LoVo (cell line): ENCODE results near the gene HEBP1.
A peak's percentile ranks its signal among the peaks of the same experiment; 100 is the strongest.
"Not testable (repeated sequence)": the region's sequence is repeated elsewhere in the genome, so short reads cannot be mapped to it uniquely, and the experiment has no call there.

Experiments
- DNase-seq: peaks from one replicate; pipeline ENCODE4 v3.0.0-alpha.2; 2016; ENCODE audit warnings: low spot score

HEBP1 gene

GRCh38 chr12:12999959-13000615 is at the start of gene HEBP1:
HEBP1 (minus strand) TSS chr12:13000265; CDS start chr12:13000114, 151 bp downstream.
- DNase-seq, result peak; percentile 99

DNA sequence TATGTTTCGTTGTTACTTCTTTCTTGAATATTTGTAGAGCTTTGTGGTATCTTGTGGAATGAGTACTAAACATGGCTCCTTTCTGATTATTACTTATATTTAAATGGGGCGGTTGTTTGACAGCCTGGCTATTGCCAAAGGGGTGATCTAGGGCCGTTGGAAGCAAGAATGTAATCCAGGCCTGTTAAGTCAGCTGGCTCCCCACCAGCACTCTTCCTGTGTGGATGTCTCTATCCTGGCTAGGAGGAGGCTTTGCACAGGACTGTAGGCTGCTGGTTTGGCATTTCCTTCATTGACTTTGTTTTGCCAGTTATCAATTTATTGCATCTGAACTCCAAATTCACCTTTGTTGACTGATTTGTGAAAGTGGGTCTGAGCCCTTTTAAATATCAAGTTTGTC is 49.8 kb upstream of the HEBP1 start:
- no peak for DNase-seq

DNA sequence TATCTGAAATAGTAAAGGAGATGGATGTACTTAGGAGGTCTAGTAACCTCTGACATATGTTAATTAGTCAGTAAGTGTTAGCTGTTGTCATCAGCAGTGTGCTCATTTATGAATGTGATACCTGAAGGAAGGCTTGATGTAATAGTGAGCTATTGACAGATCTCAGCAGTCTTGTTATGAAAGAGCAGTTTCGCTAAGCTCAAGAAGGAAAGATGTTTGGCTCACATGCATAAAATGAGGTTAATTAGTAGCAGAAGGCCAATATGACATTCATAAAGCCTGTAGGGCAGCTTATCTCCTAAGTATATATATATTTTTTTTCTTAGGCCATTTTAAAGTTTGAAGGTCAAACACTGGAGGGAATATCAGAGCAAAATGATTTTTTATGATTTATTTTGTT is 46.9 kb upstream of the HEBP1 start:
- DNase-seq, result peak; percentile 14

GRCh38 chr12:13045816-13046215 is 45.8 kb upstream of the HEBP1 start:
- DNase-seq, result no peak

GRCh38 chr12:13044906-13045299 is 44.8 kb upstream of the HEBP1 start:
- DNase-seq, result no peak

DNA sequence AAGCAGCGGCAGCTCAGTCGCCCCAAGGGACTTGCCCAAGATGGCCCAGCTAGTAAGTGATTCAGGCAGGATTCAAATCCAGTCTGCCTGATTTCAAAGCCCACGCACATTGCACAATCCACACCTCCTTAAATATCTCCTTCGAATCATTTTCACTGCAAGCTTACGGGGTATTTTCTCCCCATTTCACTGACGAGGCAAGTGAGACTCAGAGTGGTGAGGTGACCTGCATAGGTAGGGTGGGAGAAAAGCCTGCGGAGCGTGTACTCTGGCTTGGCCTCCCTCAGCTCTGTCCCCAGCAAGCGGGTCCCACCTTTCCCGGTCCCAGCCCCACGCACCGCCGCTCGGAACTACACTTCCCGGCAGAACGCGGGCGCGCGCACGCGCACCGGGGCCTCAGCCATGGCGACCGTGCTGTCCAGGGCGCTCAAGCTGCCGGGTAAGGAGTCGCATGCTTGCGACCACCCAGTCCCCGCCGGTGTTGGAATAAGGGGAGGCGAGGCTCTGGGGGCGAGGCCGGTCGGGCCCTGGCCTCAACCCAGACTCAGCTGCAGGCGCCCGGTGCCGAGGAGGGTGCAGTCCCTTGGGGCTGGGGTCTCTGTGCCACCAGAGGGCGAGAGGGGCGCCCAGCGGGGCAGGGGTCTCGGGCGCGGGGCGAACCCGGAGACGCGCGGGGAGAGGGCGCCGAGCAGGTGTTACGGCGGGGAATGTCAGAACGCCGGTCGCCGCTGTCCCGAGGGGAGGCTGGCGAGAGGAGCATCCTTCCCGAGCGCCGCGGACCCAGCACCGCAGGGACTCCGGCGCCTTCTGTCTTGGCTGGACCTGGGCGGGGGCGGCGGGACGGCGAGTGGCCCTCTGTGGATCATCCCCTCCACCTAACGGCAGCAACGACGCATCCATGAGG is 44.2 kb upstream of the HEBP1 start, which contains the start of gene FAM234B:
FAM234B (plus strand) TSS at position 380 of the 904 bp plus-strand sequence; CDS start at position 403, 23 bp downstream.
- peak; percentile 86 for DNase-seq

GRCh38 chr12:13042666-13043230 is 42.7 kb upstream of the HEBP1 start:
- no peak for DNase-seq

DNA sequence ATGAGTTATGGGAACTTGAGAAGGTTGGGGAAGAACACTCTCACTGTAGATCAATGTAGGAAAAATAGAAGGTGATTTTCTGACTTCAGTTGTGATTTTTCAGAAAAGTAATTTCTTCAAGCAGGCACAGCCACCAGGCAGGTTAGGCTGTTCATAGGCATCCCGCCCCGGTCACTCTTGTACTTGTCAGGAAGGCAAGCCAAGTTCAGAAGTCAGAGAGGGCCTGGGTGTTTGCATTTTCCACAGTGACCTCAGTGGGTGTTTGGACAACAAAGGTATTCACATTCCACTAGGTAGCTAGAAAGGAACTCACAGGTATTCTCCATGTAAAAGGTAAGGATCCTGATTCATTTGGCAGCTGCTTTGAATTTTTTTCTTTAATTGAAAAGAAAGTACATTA is 41.2 kb upstream of the HEBP1 start:
- DNase-seq, result no peak

- no peak for DNase-seq
Observed at GRCh38 chr12:13039328-13039956, 39.4 kb upstream of the HEBP1 start.

DNA sequence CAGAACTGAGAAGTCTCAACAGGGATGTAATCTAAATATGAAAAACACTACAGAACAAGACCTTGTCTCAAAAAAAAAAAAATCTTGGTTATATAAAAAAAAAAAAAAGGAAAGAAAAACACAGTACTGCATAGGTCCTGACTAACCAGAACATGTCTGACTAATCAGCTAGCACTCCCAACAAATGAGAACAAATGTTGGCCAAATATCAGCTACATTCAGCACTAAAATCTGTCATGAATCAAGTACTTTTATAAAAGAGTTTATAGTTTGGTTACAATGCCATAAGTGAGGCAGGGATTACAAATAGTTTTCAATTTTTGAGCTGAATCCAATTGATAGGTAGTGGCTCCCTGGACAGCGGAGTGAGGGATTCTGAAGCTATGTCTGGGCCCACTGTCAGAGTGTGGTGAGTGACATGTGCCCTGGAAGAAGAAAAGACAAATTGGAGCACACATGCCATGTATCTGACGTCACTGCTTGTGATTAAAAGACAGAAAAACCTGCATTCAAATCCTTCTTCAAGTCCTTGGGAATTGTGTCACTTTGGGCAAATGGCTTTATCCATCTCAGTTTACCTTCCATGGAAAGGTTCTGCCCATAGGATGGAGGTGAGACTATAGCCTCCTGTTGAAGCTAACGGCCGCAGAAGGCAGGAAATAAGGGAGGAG is 38.6 kb upstream of the HEBP1 start:
- no peak for DNase-seq

- DNase-seq, result no peak
Observed at GRCh38 chr12:13036881-13037280, 36.8 kb upstream of the HEBP1 start.

DNA sequence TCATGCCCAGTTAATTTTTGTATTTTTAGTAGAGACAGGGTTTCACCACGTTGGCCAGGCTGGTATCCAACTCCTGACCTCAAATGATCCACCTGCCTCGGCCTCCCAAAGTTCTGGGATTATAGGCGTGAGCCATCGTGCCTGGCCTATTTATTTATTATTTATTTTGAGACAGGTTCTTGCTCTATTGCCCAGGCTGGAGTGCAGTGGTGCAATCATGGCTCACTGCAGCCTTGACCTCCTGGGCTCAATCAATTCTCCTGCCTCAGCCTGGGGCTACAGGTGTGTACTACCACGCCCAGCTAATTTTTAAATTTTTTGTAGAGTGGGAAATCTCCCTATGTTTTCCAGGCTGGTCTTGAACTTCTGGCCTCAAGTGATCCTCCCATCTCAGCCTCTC is 35.3 kb upstream of the HEBP1 start:
- DNase-seq, result not testable (repeated sequence)

- no peak for DNase-seq
Observed at GRCh38 chr12:13033476-13033875, 33.4 kb upstream of the HEBP1 start.

- no peak for DNase-seq
Observed at GRCh38 chr12:13032164-13032563, 32.1 kb upstream of the HEBP1 start.

DNA sequence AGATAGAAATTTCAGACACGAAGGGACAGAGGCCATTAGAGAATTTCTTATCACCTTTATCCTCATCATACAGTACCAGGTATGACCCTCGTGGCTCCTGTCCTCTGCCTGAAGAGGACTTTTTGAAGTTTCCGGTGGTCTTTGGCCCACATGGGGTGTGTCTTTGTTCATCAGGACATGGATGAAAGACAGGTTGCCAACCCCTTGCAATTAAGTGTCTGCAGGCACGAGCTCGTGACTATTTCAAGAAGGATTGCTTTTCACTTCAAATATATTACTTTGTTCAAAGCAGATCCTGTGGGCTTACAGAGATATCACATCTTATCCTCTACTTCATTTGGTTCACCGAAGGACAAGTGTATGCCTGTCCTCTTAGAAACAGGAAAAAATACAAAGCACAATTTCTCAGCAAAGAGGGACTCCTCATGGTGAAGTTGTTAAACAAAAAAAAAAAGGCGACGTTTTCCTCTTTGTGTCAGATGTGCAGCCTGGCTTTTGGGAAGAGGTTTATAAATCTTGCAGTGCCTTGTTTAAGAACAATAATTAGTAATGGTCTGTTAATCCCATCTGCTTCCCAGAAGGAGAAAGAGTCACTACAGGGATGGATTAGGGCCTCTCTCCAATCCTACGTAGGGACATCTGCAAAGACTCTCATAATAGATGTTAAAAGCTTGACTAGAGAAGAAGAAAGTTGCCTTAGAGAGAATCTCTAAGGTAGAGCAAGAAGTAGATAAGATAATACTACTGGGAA is 30.7 kb upstream of the HEBP1 start:
- DNase-seq, result no peak

DNA sequence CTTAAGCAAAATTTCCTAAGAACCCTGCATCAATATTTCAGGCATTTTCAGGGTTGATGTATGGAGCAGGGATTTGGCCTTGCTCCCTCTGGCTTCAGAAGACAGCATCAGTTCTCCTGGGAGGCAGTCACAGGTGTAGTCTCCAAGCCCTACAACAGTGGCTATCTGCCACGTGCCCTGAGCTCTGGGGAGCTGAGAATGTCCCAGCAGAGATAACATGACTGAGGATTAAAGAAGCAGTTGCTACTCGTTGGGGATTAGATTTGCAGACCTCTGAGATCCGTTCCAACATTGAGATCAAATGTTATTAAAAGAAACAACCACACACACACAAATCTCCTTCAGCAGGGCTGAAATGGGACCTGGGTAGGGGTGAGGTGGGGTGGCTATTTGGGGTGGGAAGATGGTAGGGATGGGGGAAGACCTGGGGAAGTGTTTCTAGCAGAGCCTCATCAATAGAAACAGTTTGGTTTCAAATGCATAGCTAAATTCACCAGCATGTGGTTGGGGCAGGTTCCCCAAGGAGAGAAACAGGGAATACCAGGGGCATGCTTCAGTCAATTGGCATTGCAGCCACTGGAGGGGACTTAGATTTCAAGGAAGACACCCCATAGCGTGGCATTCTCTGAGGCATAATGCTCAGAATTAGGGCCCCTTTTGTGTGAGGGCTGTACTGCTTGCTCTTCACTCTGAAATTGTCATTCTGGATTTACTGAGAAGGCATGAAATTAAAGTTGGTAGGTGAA is 28.9 kb upstream of the HEBP1 start:
- DNase-seq, result no peak

GRCh38 chr12:13027508-13027907 is 27.4 kb upstream of the HEBP1 start:
- no peak for DNase-seq

GRCh38 chr12:13027032-13027431 is 27.0 kb upstream of the HEBP1 start:
- DNase-seq, result no peak

DNA sequence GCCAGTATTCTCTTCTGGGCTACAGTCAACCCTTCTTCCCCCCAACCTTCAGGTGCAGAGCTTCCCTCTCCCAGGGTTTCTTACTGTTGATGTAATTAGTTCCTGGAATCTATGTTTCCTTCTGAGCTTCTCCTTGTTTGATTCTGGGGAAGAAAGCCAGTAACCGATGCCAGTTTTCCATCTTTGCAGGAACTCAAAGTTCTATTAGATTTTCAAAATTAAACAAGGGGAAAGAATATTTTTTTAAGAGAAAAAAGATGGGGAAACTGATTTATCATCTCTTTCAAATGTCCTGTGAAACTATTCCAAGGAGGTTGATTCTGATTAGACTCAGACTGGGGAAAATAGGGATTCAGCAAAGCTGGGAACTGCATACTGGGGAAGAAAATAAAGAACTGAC is 26.2 kb upstream of the HEBP1 start:
- no peak for DNase-seq

DNA sequence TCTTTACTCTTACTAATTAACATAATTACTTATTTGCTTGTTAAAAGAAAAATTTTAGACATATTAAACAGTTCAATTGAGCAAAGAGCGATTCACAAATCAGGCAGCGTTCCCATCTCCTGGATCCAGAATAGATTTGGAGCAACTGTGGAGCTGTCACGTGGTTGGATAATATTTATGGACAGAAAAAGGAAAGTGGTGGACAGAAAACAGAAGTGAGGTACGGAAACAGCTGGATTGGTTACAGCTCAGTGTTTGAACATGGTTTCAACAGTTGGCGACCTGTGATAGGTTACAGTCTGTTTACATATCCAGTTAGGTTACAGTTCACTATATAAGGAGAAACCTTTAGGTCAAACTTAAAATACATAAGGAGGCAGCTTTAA is 24.5 kb upstream of the HEBP1 start:
- no peak for DNase-seq
